Medulla oblongata (tissue), 1 donor: ENCODE measurements around the gene RBM39.

ENCODE experiments used
- DNase-seq: peaks from one replicate; pipeline ENCODE4 v3.0.0-alpha.2; 2015; ENCODE audit errors: extremely low spot score

Gene RBM39

DNA sequence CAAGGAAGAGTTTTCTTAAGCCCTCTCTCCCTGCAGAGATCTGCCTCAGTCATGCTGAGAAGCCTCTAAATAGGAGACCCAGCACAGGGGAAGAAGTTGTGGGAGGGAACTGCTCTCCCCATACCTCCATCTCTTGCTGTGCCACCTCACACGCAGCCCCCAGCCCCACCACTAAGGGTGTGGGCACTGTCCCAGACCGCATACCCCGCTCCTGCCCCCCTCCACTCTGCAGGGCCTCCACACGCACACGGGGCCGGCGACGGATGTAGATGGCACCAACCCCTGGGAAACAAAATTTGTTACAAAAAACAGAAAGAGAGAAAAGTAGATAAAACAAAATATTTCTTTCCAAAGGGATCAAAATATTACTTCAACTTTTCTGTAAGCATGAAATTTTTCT, 67.1 kb downstream of the RBM39 start:
- DNase-seq, result no peak

GRCh38 chr20:35673884-35674283, 68.2 kb downstream of the RBM39 start:
- DNase-seq, result no peak

DNA sequence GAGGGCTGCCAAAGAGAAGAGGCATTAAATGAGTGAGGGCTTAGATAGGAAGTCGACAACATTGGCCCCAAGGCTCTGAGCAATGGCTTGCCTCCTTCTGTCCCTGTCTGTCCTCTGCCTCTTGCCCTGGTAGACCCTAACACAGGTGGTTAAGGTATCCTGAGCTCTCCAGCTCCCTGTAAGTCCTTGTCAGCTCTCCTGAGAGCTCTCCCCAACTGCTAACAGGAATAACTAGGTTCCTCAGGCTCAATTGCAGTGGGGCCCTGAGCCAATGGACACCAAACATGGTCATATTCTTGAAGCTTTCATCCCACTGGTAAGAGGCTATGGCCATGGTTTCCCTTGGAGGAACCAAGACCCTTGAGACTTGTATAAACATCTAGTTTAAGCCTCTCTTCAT, 72.4 kb downstream of the RBM39 start:
- DNase-seq, result no peak

- DNase-seq, result no peak
These were observed 72.8 kb downstream of the RBM39 start for GRCh38 chr20:35669221-35669620.

- DNase-seq, result no peak
These were observed 76.1 kb downstream of the RBM39 start for GRCh38 chr20:35665949-35666288.

DNA sequence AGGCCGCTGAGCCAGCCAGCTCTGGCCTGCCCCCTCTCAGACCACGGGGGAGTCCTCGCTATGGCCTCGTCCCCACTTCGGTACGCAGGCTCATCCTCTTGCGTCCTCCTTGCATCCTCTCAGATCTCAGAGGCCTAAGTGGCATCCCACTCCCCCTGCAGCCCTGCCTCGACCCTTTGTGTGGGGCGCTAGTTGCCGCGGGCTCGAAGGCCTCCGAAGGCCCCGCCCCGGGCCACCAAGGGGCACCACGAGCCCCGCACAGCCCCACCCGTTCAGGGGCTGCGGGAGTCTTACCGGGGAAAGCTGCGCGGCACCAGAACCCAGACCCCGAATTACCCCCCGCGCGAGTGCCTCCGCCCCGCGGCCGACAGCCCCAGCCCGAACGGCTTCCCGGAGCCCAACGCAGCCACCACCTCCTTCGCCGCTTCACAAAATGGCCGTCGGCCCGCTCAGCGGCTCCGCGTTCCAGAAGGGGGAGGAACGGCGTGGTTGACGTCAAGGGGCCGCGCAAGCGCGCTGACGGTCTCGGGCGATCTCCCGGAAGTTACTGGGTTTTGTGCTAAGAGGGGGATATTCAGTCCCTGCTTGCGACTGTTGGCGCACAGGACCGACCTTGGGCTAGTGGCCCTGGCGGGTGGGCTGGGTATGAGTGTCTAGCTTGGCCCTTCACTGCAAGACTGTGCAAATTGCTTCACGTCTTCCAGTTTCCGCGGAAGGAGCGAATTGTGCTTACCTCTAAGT, 77.4 kb downstream of the RBM39 start, which contains the start of the genes CPNE1 and RBM12:
Gene CPNE1 (minus strand): TSS at position 435 of the 741 bp plus-strand sequence. CDS start 31,977 bp downstream, outside the sequence.
Gene RBM12 (minus strand): TSS at position 435 of the 741 bp plus-strand sequence. CDS start 9,578 bp downstream, outside the sequence.
- DNase-seq, result peak; percentile 94

DNA sequence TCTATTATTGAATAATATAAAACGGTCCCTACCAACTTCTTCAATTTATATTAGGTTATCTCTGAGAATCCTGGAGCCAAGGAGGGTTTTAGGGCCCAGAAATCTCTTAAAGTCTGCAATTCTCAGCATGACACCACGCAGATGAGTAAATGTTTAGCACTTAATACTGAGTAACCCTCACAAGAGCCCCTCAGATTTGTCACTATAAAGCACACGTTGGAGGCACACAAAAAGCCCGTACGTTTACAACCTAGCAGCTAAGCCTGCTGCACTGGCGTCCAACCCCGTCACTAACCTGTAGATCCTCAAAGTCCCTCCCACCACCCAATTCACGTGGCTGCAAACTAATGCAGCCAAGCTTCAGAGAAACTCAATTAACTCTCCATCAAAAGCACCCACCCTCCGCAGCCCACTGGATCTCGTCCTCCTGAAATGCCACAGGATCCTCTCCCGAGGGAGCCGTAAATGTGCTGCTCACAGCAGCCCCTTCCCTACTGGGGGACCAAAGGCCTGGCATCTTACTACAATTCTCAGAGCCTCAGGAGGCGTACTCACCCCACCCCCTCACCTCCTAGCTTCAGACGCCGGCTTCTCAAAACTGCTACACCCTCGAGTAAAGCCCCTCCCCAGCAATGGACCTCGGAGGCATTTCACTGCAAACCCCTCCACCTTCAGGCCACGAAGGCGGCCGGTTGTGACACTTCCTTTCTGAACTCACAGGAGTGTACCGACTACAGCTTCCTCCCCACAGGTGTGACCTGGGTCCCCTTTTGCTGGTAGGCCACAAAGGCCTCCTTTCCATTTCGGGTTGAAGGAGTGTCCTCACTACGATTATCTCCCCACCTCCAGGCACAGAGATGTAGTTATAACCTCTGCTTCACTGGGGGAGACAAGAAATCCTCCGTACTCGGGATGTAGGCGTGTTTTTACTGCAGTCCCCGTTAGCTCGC, 78.3 kb downstream of the RBM39 start:
- peak; percentile 51 for DNase-seq

GRCh38 chr20:35662551-35662950, 79.5 kb downstream of the RBM39 start:
- no peak for DNase-seq

GRCh38 chr20:35661908-35662307, 80.2 kb downstream of the RBM39 start:
- DNase-seq, result no peak

GRCh38 chr20:35661053-35661452, 81.0 kb downstream of the RBM39 start:
- DNase-seq, result no peak

GRCh38 chr20:35660122-35660937, 81.7 kb downstream of the RBM39 start:
- DNase-seq, result no peak

DNA sequence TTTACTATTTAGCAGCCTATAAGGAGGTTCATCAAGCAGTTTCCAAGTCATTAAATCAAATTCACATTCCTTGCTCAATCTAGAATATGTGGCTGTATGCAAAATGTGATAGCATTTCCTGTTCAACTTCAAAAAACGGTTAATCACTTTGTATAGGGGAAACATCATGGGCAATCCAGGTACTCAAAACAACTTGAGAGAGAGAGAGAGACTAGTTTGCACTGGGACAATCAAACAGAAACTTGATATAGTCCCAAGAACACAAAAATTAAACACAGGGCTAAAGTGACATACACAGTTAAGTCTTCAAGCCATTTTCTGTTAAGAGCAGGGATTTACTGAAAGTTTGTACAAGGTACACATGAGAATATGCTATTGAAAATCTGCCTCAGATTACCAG, 84.8 kb downstream of the RBM39 start:
- no peak for DNase-seq

- no peak for DNase-seq
These were observed 87.6 kb downstream of the RBM39 start for GRCh38 chr20:35654415-35654814.

- DNase-seq, result no peak
These were observed 88.2 kb downstream of the RBM39 start for GRCh38 chr20:35653893-35654292.
